Measurements from ENCODE around the gene THSD7A. TPM values are rescaled to one million over a fixed set of nuclear protein-coding genes. Genes with fewer than 3 reads are reported as not detected.

Gene THSD7A
- total and polyA plus RNA-seq, 10 of the 15 experiments (the other 5 are each of a cell fraction or from before 2014, with no cell fraction given), result 0.03 to 0.09 (median 0.03) TPM; not detected in 7

DNA sequence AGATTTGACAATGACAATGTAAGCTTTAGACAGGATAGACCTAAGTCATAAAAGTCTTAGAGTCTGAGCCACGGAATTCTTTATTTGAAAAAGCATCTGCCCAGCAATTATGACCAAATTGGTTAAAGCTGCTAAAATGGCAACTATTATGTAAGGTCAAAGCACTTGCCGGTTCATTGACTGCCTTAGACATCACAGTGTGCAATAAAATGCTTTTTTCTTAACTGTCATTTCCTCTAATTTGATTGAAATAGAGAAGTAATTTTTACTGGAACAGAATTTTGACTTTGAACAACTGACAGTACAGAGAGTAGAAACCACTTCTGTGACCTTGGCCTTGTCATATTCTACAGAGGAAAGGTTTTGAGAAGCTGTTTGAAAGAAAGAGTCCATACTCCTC, 142.9 kb downstream of the THSD7A start (continued):
- no peak for TF ChIP-seq CHD2 (IDR thresholded peaks at IDR 0.05; ENCODE audit: borderline replicate concordance, low read depth, low read length)
- no peak for TF ChIP-seq RB1 (IDR thresholded peaks at IDR 0.05; ENCODE audit: borderline replicate concordance)
- TF ChIP-seq IRF4 (IDR thresholded peaks at IDR 0.05; ENCODE audit: low read depth, low read length), result no peak
- TF ChIP-seq, protein P1, sequence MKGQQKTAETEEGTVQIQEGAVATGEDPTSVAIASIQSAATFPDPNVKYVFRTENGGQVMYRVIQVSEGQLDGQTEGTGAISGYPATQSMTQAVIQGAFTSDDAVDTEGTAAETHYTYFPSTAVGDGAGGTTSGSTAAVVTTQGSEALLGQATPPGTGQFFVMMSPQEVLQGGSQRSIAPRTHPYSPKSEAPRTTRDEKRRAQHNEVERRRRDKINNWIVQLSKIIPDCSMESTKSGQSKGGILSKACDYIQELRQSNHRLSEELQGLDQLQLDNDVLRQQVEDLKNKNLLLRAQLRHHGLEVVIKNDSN (IDR thresholded peaks at IDR 0.05; ENCODE audit: borderline replicate concordance, extremely low read length, insufficient read depth, low read depth, low read length), result no peak

DNA sequence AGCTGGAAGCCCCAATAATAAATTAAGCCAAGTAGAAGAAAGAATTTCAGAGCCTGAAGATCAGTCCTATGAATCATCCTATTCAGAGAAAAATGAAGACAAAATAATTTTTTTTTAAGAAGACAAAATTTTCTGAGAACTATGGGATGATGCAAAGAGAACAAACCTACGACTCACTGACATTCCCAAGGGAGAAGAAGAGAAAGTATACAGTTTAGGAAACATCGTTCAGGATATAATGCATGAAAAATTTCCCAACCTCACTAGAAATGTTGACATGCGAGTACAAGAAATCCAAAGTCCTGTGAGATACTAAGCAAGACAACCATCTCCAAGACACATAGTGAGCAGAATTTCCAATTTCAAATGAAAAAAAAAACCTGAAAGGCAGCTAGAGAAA, 150.5 kb downstream of the THSD7A start:
- WGBS (ENCODE audit: insufficient coverage, insufficient replicate concordance, low lambda C conversion rate, missing lambda C conversion rate), result 35% methylated on average over 3 of the region's 3 CpGs

More for the DNA sequence above, 150.5 kb downstream of the THSD7A start:
- Histone ChIP-seq H4K20me1 (ENCODE audit: control insufficient read depth, insufficient read depth) (no peaks in the 10 kb centered on the region), H3K79me2 (ENCODE audit: control insufficient read depth, insufficient read depth, low read length) (no peaks in the 10 kb centered on the region), H3K4me1 (ENCODE audit: control insufficient read depth, insufficient read depth, low read length) (no peaks in the 10 kb centered on the region), H3K9ac (ENCODE audit: control insufficient read depth, insufficient read depth, low read length) (no peak overlapping the region), H3K4me3 (no peak overlapping the region), H3K27me3 (replicated peaks in 1 of 2; ENCODE audit: control insufficient read depth in 2 of 2, insufficient read depth in 2 of 2, low read length in 1 of 2) (no peaks in the 10 kb centered on the region), H3K4me2 (ENCODE audit: control insufficient read depth, insufficient read depth) (no peak overlapping the region), H3K27ac (ENCODE audit: control insufficient read depth, insufficient read depth) (no peak overlapping the region), H3K9me3 (replicated peaks; ENCODE audit: control insufficient read depth, insufficient read depth, low read length) (no peaks in the 10 kb centered on the region), H2AFZ (ENCODE audit: control insufficient read depth, low read depth, low read length) (no peak overlapping the region), H3K36me3 (ENCODE audit: control insufficient read depth in 2 of 2, insufficient read depth in 2 of 2, low read length in 1 of 2) (no peaks in the 10 kb centered on the region)
- in situ Hi-C loops (cut with MboI), result no loop called here
- intact Hi-C loops (cut with micrococcal nuclease; ENCODE audit: unreplicated experiment), result no loop called here
- ChIA-PET SMC1A (ENCODE audit: uncharacterized antibody, unreplicated experiment) (interaction anchor here (0.7 kb wide), 1 partner anchor 233 kb away, joined by 3 read pairs; no protein-coding TSS in a partner anchor), CTCF (no interaction called here), POLR2A (no interaction called here), RAD21 (ENCODE audit: unreplicated experiment) (no interaction called here)
- BruUV-seq (replicated peaks), result no TSS peak
- TF ChIP-seq CEBPB (IDR thresholded peaks at IDR 0.05; ENCODE audit: borderline replicate concordance in 1 of 2, low read depth in 2 of 2, low read length in 2 of 2), result no peak
- TF ChIP-seq POLR2A (IDR thresholded peaks at IDR 0.05; ENCODE audit: low read depth, low read length), result no peak
- TF ChIP-seq ASH2L (IDR thresholded peaks at IDR 0.05; ENCODE audit: borderline replicate concordance, low read depth), result no peak
- TF ChIP-seq ZNF24 (IDR thresholded peaks at IDR 0.05), result no peak
- TF ChIP-seq RFX5 (IDR thresholded peaks at IDR 0.05; ENCODE audit: low read depth, low read length), result no peak
- no peak for TF ChIP-seq TCF3 (IDR thresholded peaks at IDR 0.05; ENCODE audit: borderline replicate concordance, insufficient read depth, low read depth, low read length)
- TF ChIP-seq, protein P2, sequence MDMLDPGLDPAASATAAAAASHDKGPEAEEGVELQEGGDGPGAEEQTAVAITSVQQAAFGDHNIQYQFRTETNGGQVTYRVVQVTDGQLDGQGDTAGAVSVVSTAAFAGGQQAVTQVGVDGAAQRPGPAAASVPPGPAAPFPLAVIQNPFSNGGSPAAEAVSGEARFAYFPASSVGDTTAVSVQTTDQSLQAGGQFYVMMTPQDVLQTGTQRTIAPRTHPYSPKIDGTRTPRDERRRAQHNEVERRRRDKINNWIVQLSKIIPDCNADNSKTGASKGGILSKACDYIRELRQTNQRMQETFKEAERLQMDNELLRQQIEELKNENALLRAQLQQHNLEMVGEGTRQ (IDR thresholded peaks at IDR 0.05; ENCODE audit: borderline replicate concordance, low read depth, low read length), result no peak
- no peak for TF ChIP-seq STAT1 (conservative IDR thresholded peaks at IDR 0.05)
- no peak for TF ChIP-seq MTA3 (IDR thresholded peaks at IDR 0.05; ENCODE audit: borderline replicate concordance, low read length)
- no peak for TF ChIP-seq WRNIP1 (IDR thresholded peaks at IDR 0.05; ENCODE audit: borderline replicate concordance, low read depth, low read length)
- TF ChIP-seq JUND (IDR thresholded peaks at IDR 0.05; ENCODE audit: low read depth, low read length), result no peak
- no peak for TF ChIP-seq NR2C1 (IDR thresholded peaks at IDR 0.05)
- TF ChIP-seq ZBTB33 (IDR thresholded peaks at IDR 0.05), result no peak
- TF ChIP-seq CREB1 (IDR thresholded peaks at IDR 0.05; ENCODE audit: low read depth), result no peak
- no peak for TF ChIP-seq TBL1XR1 (IDR thresholded peaks at IDR 0.05; ENCODE audit: low read depth, low read length)
- TF ChIP-seq MEF2B (IDR thresholded peaks at IDR 0.05; ENCODE audit: partially characterized antibody, poor library complexity, severe bottlenecking), result no peak
- TF ChIP-seq ESRRA (IDR thresholded peaks at IDR 0.05; ENCODE audit: low read length), result no peak
- DNase-seq (ENCODE audit: low read depth, low spot score) (no peak), ATAC-seq (no peak), FAIRE-seq (no peak)
